Astrocyte of the spinal cord (primary cell): ENCODE results near the gene GDF2.

Experiments
- DNase-seq: peaks from one replicate; pipeline ENCODE4 v3.0.0; 2011; ENCODE audit warnings: low read depth, low spot score
- H3K4me3 ChIP-seq: 2 replicates; pipeline ENCODE4 v1.5.1; 2011; ENCODE audit warnings: low read depth, mild to moderate bottlenecking, low read length, moderate library complexity
- in situ Hi-C: cut with HindIII; loops from 2 replicates; pipeline ENCODE4 v1.10.0; 2017; ENCODE audit warnings: low sequenced_read_pairs
- TF ChIP-seq, protein P1 (sequence below): IDR thresholded peaks from 2 replicates; pipeline ENCODE4 v1.5.1; 2012; ENCODE audit warnings: low read depth, mild to moderate bottlenecking, low read length, inconsistent platforms

Gene GDF2

GRCh38 chr10:47348661-47349470 is 26.6 kb downstream of the GDF2 start:
- no peak overlapping the region for H3K4me3 ChIP-seq
- no peak for DNase-seq
- TF ChIP-seq, protein P1, sequence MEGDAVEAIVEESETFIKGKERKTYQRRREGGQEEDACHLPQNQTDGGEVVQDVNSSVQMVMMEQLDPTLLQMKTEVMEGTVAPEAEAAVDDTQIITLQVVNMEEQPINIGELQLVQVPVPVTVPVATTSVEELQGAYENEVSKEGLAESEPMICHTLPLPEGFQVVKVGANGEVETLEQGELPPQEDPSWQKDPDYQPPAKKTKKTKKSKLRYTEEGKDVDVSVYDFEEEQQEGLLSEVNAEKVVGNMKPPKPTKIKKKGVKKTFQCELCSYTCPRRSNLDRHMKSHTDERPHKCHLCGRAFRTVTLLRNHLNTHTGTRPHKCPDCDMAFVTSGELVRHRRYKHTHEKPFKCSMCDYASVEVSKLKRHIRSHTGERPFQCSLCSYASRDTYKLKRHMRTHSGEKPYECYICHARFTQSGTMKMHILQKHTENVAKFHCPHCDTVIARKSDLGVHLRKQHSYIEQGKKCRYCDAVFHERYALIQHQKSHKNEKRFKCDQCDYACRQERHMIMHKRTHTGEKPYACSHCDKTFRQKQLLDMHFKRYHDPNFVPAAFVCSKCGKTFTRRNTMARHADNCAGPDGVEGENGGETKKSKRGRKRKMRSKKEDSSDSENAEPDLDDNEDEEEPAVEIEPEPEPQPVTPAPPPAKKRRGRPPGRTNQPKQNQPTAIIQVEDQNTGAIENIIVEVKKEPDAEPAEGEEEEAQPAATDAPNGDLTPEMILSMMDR, result no peak
- in situ Hi-C loops, result no loop called here

DNA sequence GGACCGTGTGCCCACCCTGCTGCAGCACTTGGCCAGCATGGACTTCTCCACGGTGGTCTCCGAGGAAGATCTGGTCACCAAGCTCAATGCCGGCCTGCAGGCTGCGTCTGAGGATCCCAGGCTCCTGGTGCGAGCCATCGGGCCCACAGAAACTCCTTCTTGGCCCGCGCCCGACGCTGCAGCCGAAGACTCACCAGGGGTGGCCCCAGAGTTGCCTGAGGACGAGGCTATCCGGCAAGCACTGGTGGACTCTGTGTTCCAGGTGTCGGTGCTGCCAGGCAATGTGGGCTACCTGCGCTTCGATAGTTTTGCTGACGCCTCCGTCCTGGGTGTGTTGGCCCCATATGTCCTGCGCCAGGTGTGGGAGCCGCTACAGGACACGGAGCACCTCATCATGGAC is 27.3 kb downstream of the GDF2 start:
- no peak for DNase-seq
- TF ChIP-seq, protein P1, result no peak
- in situ Hi-C loops, result no loop called here
- no peak overlapping the region for H3K4me3 ChIP-seq

- DNase-seq, result no peak
- in situ Hi-C loops, result no loop called here
- H3K4me3 ChIP-seq, result no peak overlapping the region
- TF ChIP-seq, protein P1, result no peak
Observed at GRCh38 chr10:47349941-47350371, 27.7 kb downstream of the GDF2 start.

GRCh38 chr10:47350671-47351640 is 28.7 kb downstream of the GDF2 start:
- no peak for DNase-seq
- TF ChIP-seq, protein P1, result no peak
- in situ Hi-C loops, result no loop called here
- no peak overlapping the region for H3K4me3 ChIP-seq

DNA sequence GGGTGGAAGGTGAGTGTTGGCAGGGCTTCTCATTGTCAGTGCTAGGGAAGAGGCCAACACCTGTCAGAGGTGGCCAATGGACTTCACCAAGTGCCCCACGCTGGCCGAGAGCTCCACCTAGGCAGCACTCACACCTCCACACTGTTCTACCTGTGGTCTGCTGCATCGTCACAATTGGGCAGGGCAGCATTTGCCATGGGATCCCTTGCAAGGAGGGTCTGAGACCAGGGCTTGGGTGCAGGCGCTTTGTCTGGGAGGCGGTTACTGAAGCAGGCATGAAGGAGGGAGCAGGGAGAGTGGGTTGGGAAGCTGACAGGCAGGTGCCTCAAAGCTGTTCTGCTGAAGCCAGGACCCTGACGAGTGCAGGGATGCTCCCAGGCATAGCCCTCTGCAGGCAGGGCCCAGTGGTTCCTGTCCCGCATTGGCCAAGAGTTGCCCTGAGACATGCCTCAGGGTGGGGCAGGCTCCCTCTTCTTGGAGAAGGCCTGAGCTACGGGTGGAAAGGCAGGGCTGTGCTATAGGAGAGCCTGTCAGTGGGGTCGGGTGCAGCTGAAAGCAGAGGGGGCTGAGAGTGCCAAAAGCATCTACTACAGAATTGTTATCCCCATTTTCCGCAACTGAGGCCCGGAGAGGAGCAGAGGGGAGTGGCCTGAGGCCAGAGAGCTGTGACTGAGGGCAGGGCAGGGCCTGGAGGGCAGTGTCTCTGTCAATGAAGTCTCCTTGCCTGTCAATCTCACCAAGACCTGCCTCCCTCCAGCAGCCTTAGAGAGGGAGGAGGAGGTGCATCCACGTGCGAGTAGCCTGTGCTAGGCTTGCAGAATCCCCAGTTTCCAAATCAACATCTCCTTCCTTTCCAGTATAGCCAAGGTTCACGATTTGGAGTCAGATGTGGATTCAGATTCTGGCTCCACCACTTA is 29.9 kb downstream of the GDF2 start:
- H3K4me3 ChIP-seq, result no peak overlapping the region
- TF ChIP-seq, protein P1, result no peak
- in situ Hi-C loops, result no loop called here
- no peak for DNase-seq

- H3K4me3 ChIP-seq, result no peak overlapping the region
- in situ Hi-C loops, result no loop called here
- TF ChIP-seq, protein P1, result no peak
- no peak for DNase-seq
Observed at GRCh38 chr10:47353351-47353750, 31.1 kb downstream of the GDF2 start.
